K562 (cell line): ENCODE data around the gene ERVMER34-1. TPM values are rescaled to one million over a fixed set of nuclear protein-coding genes. Genes with fewer than 3 reads are reported as not detected.

Experiments used
- HCFC1 ChIP-seq: IDR thresholded peaks from 2 replicates; pipeline ENCODE4 v1.6.1; 2012; ENCODE audit warnings: low read depth, low read length, improper control_type of control experiment
- NELFE ChIP-seq: IDR thresholded peaks from 2 replicates; pipeline ENCODE4 v1.6.1; 2011; ENCODE audit warnings: mild to moderate bottlenecking; ENCODE audit not compliant: insufficient read depth, insufficient read length
- PRMT5 ChIP-seq: sonication (generic); formaldehyde crosslinking; IDR thresholded peaks from 2 replicates; pipeline ENCODE4 v1.5.0; 2020; ENCODE audit warnings: missing genetic modification reagents
- SP1 ChIP-seq: sonication (generic); formaldehyde crosslinking; IDR thresholded peaks from 2 replicates; pipeline ENCODE4 v1.8.1; 2022; ENCODE audit warnings: mild to moderate bottlenecking, missing genetic modification reagents
- STAG1 ChIP-seq: sonication (generic); formaldehyde crosslinking; IDR thresholded peaks from 2 replicates; pipeline ENCODE4 v1.5.0; 2020; ENCODE audit warnings: missing genetic modification reagents, borderline replicate concordance
- USF1 ChIP-seq: sonication (generic); formaldehyde crosslinking; IDR thresholded peaks from 2 replicates; pipeline ENCODE4 v1.9.0; 2022; ENCODE audit warnings: mild to moderate bottlenecking, missing genetic modification reagents
- ZBTB40 ChIP-seq, 2 experiments: fragments of 450-650 bp in 1 of 2; sonication (generic) in 1 of 2; formaldehyde crosslinking in 1 of 2; IDR thresholded peaks; 2 replicates each; pipeline versions ENCODE4 v1.7.1 to v1.9.0; 2016 to 2022; ENCODE audit warnings: inconsistent platforms in 1 of 2, mild to moderate bottlenecking in 1 of 2, missing genetic modification reagents in 1 of 2
- ZNF12 ChIP-seq: sonication (generic); formaldehyde crosslinking; IDR thresholded peaks from 2 replicates; pipeline ENCODE4 v1.4.0; 2020; ENCODE audit warnings: mild to moderate bottlenecking, missing genetic modification reagents
- ZNF143 ChIP-seq: sonication (generic); formaldehyde crosslinking; IDR thresholded peaks from 2 replicates; pipeline ENCODE4 v1.9.0; 2022; ENCODE audit warnings: mild to moderate bottlenecking, missing genetic modification reagents
- ZNF431 ChIP-seq: sonication (generic); formaldehyde crosslinking; IDR thresholded peaks from 2 replicates; pipeline ENCODE4 v1.8.0; 2022; ENCODE audit warnings: mild to moderate bottlenecking, missing genetic modification reagents
- polyA plus RNA-seq, 8 experiments: library from polyadenylated mRNA; depleted of rRNA in 4 of 8; stranded (reverse) in 5 of 8; unstranded in 3 of 8; fragments of >200 nt; fragmentation: Nextera tagmentation in 2 of 8; fragmentation: Illumina TruSeq in 1 of 8; extraction: Ambion mirVana in 2 of 8; extraction: Trizol in 1 of 8; gene quantifications; 2 replicates each; pipeline versions ENCODE4 v1.2.1 to v1.2.3, GENCODE V29; 2011 to 2014; ENCODE audit warnings: inconsistent platforms in 1 of 8, missing spikeins in 1 of 8
- total RNA-seq, 7 experiments: library from RNA; depleted of rRNA in 6 of 7; stranded (reverse); fragments of >200 nt in 6 of 7; fragmentation: Illumina TruSeq in 2 of 7; extraction: Trizol in 2 of 7; gene quantifications; 2 replicates each; pipeline versions ENCODE4 v1.2.1 to v1.2.3, GENCODE V29; 2011 to 2021; ENCODE audit warnings: low replicate concordance in 1 of 7
- TF ChIP-seq, protein P1 (sequence below): sonication (generic); formaldehyde crosslinking; IDR thresholded peaks from 2 replicates; pipeline ENCODE4 v1.8.0; 2022; ENCODE audit warnings: missing genetic modification reagents, mild to moderate bottlenecking, borderline replicate concordance
- TF ChIP-seq, protein P2 (sequence below): fragments of 250-450 bp; sonication (Bioruptor Pico); IDR thresholded peaks from 2 replicates; pipeline ENCODE4 v1.5.0; 2022; ENCODE audit warnings: mild to moderate bottlenecking
- TF ChIP-seq, protein P3 (sequence below): sonication (generic); formaldehyde crosslinking; IDR thresholded peaks from 2 replicates; pipeline ENCODE4 v1.5.0; 2020; ENCODE audit warnings: missing genetic modification reagents

The ERVMER34-1 gene
- total and polyA plus RNA-seq, 9 of the 15 experiments (the other 6 are each of a cell fraction or from before 2014, with no cell fraction given): 0.04 to 0.57 (median 0.25) TPM

GRCh38 chr4:52780617-52781354 lies 29.6 kb upstream of the ERVMER34-1 start (continued):
- TF ChIP-seq ZBTB40 (IDR thresholded peaks at IDR 0.05) (peak; percentile 46; the same call in 1 of the 2 replicates), ZBTB40 (CRISPR knock-in tag; IDR thresholded peaks at IDR 0.05) (no peak), STAG1 (CRISPR knock-in tag) (no peak), HCFC1 (peak; percentile 76), PRMT5 (CRISPR knock-in tag) (no peak), ZNF143 (peak; percentile 55; the same call in 1 of the 2 replicates), USF1 (CRISPR knock-in tag) (peak; percentile 15; the same call in 1 of the 2 replicates), ZNF431 (CRISPR knock-in tag) (no peak), NELFE (no peak), SP1 (CRISPR knock-in tag) (no peak), ZNF12 (CRISPR knock-in tag) (peak; percentile 79; the same call in 1 of the 2 replicates)
- TF ChIP-seq, protein P1, sequence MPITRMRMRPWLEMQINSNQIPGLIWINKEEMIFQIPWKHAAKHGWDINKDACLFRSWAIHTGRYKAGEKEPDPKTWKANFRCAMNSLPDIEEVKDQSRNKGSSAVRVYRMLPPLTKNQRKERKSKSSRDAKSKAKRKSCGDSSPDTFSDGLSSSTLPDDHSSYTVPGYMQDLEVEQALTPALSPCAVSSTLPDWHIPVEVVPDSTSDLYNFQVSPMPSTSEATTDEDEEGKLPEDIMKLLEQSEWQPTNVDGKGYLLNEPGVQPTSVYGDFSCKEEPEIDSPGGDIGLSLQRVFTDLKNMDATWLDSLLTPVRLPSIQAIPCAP (CRISPR knock-in tag): no peak
- TF ChIP-seq, protein P2, sequence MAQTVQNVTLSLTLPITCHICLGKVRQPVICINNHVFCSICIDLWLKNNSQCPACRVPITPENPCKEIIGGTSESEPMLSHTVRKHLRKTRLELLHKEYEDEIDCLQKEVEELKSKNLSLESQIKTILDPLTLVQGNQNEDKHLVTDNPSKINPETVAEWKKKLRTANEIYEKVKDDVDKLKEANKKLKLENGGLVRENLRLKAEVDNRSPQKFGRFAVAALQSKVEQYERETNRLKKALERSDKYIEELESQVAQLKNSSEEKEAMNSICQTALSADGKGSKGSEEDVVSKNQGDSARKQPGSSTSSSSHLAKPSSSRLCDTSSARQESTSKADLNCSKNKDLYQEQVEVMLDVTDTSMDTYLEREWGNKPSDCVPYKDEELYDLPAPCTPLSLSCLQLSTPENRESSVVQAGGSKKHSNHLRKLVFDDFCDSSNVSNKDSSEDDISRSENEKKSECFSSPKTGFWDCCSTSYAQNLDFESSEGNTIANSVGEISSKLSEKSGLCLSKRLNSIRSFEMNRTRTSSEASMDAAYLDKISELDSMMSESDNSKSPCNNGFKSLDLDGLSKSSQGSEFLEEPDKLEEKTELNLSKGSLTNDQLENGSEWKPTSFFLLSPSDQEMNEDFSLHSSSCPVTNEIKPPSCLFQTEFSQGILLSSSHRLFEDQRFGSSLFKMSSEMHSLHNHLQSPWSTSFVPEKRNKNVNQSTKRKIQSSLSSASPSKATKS (CRISPR knock-in tag): no peak
- TF ChIP-seq, protein P3, sequence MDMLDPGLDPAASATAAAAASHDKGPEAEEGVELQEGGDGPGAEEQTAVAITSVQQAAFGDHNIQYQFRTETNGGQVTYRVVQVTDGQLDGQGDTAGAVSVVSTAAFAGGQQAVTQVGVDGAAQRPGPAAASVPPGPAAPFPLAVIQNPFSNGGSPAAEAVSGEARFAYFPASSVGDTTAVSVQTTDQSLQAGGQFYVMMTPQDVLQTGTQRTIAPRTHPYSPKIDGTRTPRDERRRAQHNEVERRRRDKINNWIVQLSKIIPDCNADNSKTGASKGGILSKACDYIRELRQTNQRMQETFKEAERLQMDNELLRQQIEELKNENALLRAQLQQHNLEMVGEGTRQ (CRISPR knock-in tag): peak; percentile 70
